ENCODE measurements around the gene THYN1. TPM values are rescaled to one million over a fixed set of nuclear protein-coding genes. Genes with fewer than 3 reads are reported as not detected.
A peak's percentile ranks its signal among the peaks of the same experiment; 100 is the strongest.

Gene THYN1
- 59.9 TPM for polyA plus RNA-seq (2012; ENCODE audit: low read depth, missing spikeins)

- FAIRE-seq (peak; percentile 95), DNase-seq (ENCODE audit: insufficient read length, low spot score) (peak; percentile 96)
- TF ChIP-seq TAF1 (IDR thresholded peaks at IDR 0.05; ENCODE audit: low read depth, low read length) (peak; percentile 57; the same call in 1 of the 2 replicates), POU2F2 (IDR thresholded peaks at IDR 0.05; ENCODE audit: low read depth, low read length) (no peak), PAX5 (IDR thresholded peaks at IDR 0.05; ENCODE audit: insufficient read depth, low read length, severe bottlenecking) (no peak), POLR2A (IDR thresholded peaks at IDR 0.05; ENCODE audit: low read depth, low read length) (peak; percentile 79), POLR2AphosphoS5 (IDR thresholded peaks at IDR 0.05; ENCODE audit: low read depth, low read length) (peak; percentile 52; the same call in 1 of the 2 replicates), SPI1 (IDR thresholded peaks at IDR 0.05; ENCODE audit: low read depth, low read length) (no peak)
Observed at GRCh38 chr11:134253188-134253993, at the start of gene THYN1, which contains the start of gene ACAD8. TSS of gene THYN1 (minus strand) at chr11:134253352. CDS start at chr11:134252882, 470 bp downstream. TSS of gene ACAD8 (plus strand) at chr11:134253568. CDS start at chr11:134253601, 33 bp downstream.

DNA sequence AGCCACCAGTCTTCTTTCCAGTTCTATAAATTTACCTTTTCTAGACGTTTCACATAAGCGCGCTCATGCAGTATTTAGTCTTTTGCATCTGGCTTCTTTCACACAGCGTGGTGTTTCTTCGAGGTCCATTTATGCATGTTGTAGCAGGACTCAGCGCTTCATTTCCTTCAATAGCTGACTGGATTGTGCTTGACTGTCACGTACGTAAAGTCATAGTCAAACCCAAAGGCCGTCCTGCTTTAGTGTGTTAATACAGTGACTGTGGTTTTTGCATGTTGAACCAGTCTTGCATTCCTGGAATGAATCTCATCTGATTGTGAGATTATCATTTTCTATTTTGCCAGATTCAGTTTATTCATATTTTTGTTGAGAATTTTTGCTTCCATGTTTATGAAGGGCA is 41.5 kb upstream of the THYN1 start:
- TF ChIP-seq PAX5 (IDR thresholded peaks at IDR 0.05; ENCODE audit: insufficient read depth, low read length, severe bottlenecking) = no peak
- TF ChIP-seq POU2F2 (IDR thresholded peaks at IDR 0.05; ENCODE audit: low read depth, low read length) = no peak
- TF ChIP-seq TAF1 (IDR thresholded peaks at IDR 0.05; ENCODE audit: low read depth, low read length) = no peak
- TF ChIP-seq POLR2A (IDR thresholded peaks at IDR 0.05; ENCODE audit: low read depth, low read length) = no peak
- TF ChIP-seq SPI1 (IDR thresholded peaks at IDR 0.05; ENCODE audit: low read depth, low read length) = no peak
- no peak for TF ChIP-seq POLR2AphosphoS5 (IDR thresholded peaks at IDR 0.05; ENCODE audit: low read depth, low read length)
- FAIRE-seq = no peak
- DNase-seq (ENCODE audit: insufficient read length, low spot score) = no peak

DNA sequence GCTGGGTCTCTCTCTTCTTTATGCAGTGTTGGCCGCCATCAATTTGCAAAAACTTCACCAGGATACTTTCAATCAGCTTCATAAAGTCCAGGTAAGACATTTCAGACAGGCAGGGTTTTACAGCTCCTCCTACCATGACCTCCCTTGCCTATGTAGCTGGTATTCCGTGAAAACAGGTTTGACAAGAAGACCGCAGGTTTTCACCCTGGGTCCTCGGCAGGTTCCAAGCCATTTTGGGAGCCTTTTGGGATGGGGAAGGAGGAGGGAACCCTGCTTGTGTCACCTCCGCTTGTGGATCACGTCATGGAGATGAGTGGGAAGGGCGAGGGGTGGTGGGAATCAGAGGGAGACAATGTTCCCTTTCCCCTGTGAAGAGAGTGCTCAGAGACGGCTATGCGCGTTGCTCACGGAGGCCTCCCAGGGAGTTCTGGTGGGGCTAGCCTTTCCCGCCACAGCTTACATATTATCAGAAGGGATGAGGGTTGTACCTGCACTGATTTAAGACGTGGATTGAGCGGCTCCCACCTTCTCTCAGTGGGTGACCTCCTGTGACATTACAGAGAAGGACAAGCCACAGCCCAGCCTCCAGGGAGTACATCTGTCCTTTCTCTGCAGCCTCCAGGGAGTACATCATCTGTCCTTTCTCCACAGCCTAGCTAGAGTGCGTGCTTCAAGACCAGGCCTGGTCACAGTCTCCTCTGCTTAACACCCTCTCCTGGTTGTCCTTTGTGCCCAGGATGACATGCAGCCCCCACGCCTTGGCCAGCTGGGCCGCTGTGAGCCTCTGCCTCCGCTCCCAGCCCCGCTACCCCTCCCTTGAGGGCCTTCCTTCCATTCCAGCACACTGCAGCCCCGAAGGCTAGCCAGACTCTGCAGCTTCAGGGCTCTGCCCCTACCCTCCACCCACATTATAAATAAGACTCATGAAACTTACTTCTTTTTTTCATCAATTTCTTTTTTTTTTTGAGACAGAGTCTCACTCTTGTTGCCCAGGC is 40.3 kb upstream of the THYN1 start:
- TF ChIP-seq SPI1 (IDR thresholded peaks at IDR 0.05; ENCODE audit: low read depth, low read length) = no peak
- no peak for TF ChIP-seq POLR2AphosphoS5 (IDR thresholded peaks at IDR 0.05; ENCODE audit: low read depth, low read length)
- TF ChIP-seq PAX5 (IDR thresholded peaks at IDR 0.05; ENCODE audit: insufficient read depth, low read length, severe bottlenecking) = no peak
- no peak for TF ChIP-seq TAF1 (IDR thresholded peaks at IDR 0.05; ENCODE audit: low read depth, low read length)
- TF ChIP-seq POLR2A (IDR thresholded peaks at IDR 0.05; ENCODE audit: low read depth, low read length) = no peak
- no peak for TF ChIP-seq POU2F2 (IDR thresholded peaks at IDR 0.05; ENCODE audit: low read depth, low read length)
- FAIRE-seq = no peak
- no peak for DNase-seq (ENCODE audit: insufficient read length, low spot score)

DNA sequence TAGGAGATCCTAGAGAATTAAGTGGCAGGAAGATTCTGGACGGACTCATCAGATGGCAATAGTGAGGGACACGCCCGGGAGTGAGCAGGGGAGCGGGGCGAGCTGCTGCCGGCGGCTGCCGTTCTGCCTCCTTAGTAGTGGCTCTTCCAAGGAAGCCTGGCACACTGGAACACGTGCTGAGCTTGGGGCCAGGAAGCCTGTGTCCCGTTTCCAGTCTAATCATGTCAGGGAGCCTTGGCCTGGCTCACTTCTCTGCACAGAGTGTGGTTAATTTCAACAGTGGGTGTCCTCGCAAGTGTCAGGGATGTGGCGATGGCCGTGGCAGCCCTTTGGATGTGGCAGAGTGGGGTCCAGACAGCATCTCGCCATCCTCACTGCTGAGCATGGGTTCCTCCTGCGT is 39.5 kb upstream of the THYN1 start:
- no peak for FAIRE-seq

DNA sequence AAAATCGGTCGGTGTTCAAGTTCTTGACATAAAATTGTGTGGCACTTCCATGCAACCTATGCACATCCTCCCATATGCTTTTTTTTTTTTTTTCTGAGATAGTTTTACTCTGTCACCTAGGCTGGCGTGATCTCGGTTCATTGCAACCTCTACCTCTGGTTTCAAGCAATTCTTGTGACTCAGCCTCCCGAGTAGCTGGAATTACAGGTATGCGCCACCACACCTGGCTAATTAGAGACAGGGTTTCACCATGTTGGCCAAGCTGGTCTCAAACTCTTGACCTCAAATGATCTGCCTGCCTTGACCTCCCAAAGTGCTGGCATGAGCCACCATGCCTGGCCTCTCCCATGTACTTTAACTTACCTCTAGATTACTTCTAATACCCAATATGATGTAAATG is 38.0 kb upstream of the THYN1 start:
- DNase-seq (ENCODE audit: insufficient read length, low spot score) = no peak
- no peak for FAIRE-seq
- TF ChIP-seq POLR2AphosphoS5 (IDR thresholded peaks at IDR 0.05; ENCODE audit: low read depth, low read length) (no peak), SPI1 (IDR thresholded peaks at IDR 0.05; ENCODE audit: low read depth, low read length) (no peak), TAF1 (IDR thresholded peaks at IDR 0.05; ENCODE audit: low read depth, low read length) (no peak), POU2F2 (IDR thresholded peaks at IDR 0.05; ENCODE audit: low read depth, low read length) (no peak)

More for the DNA sequence above, 39.5 kb upstream of the THYN1 start:
- TF ChIP-seq TAF1 (IDR thresholded peaks at IDR 0.05; ENCODE audit: low read depth, low read length) (no peak), SPI1 (IDR thresholded peaks at IDR 0.05; ENCODE audit: low read depth, low read length) (no peak), POLR2A (IDR thresholded peaks at IDR 0.05; ENCODE audit: low read depth, low read length) (no peak), POU2F2 (IDR thresholded peaks at IDR 0.05; ENCODE audit: low read depth, low read length) (no peak), POLR2AphosphoS5 (IDR thresholded peaks at IDR 0.05; ENCODE audit: low read depth, low read length) (no peak)
- no peak for DNase-seq (ENCODE audit: insufficient read length, low spot score)

GRCh38 chr11:134290646-134291045 is 37.5 kb upstream of the THYN1 start:
- no peak for FAIRE-seq
- TF ChIP-seq PAX5 (IDR thresholded peaks at IDR 0.05; ENCODE audit: insufficient read depth, low read length, severe bottlenecking) (no peak), POLR2AphosphoS5 (IDR thresholded peaks at IDR 0.05; ENCODE audit: low read depth, low read length) (no peak), TAF1 (IDR thresholded peaks at IDR 0.05; ENCODE audit: low read depth, low read length) (no peak), POLR2A (IDR thresholded peaks at IDR 0.05; ENCODE audit: low read depth, low read length) (no peak), POU2F2 (IDR thresholded peaks at IDR 0.05; ENCODE audit: low read depth, low read length) (no peak), SPI1 (IDR thresholded peaks at IDR 0.05; ENCODE audit: low read depth, low read length) (no peak)
- no peak for DNase-seq (ENCODE audit: insufficient read length, low spot score)

GRCh38 chr11:134289789-134290188 is 36.6 kb upstream of the THYN1 start:
- TF ChIP-seq POLR2AphosphoS5 (IDR thresholded peaks at IDR 0.05; ENCODE audit: low read depth, low read length) (no peak), POLR2A (IDR thresholded peaks at IDR 0.05; ENCODE audit: low read depth, low read length) (no peak), TAF1 (IDR thresholded peaks at IDR 0.05; ENCODE audit: low read depth, low read length) (no peak), SPI1 (IDR thresholded peaks at IDR 0.05; ENCODE audit: low read depth, low read length) (no peak), POU2F2 (IDR thresholded peaks at IDR 0.05; ENCODE audit: low read depth, low read length) (no peak), PAX5 (IDR thresholded peaks at IDR 0.05; ENCODE audit: insufficient read depth, low read length, severe bottlenecking) (no peak)
- FAIRE-seq = no peak
- DNase-seq (ENCODE audit: insufficient read length, low spot score) = no peak

DNA sequence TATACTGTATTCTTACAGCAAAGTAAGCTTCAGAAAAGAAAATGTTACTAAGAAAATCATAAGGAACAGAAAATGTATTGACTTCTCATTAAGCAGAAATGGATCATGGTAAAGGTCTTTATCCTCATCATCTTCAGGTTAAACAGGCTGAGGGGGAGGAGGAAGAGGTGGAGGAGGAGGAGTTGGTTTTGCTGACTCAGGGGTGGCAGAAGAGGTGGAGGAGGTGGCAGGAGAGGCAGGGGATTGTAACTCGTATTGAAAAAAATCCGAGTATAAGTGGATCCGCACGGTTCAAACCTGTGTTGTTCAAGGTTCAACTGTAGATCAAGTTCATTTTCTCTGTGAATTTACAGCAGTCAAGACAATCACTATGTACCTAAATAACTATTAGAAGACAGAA is 36.0 kb upstream of the THYN1 start:
- no peak for TF ChIP-seq SPI1 (IDR thresholded peaks at IDR 0.05; ENCODE audit: low read depth, low read length)
- TF ChIP-seq PAX5 (IDR thresholded peaks at IDR 0.05; ENCODE audit: insufficient read depth, low read length, severe bottlenecking) = no peak
- no peak for TF ChIP-seq POU2F2 (IDR thresholded peaks at IDR 0.05; ENCODE audit: low read depth, low read length)
- TF ChIP-seq POLR2A (IDR thresholded peaks at IDR 0.05; ENCODE audit: low read depth, low read length) = no peak
- TF ChIP-seq POLR2AphosphoS5 (IDR thresholded peaks at IDR 0.05; ENCODE audit: low read depth, low read length) = no peak
- no peak for TF ChIP-seq TAF1 (IDR thresholded peaks at IDR 0.05; ENCODE audit: low read depth, low read length)
- no peak for FAIRE-seq
- no peak for DNase-seq (ENCODE audit: insufficient read length, low spot score)

DNA sequence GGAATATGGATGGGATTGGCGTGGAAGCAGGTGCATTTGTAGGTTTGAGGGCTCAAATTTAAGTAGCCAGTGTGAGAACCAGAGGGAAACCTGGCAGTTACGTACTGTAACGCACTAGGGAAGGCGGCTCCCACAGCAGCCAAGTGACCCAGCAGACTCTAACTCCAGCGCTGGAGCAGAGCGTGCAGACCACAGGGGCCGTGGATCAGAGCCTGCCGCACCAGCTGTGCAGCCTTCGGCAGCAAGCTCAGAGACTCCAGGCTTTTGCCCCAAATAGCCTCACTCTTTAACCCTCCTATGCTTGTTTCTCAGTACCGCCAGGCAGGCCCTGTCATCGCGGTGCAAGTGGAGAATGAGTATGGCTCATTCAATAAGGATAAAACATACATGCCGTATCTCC is 35.3 kb upstream of the THYN1 start:
- TF ChIP-seq POLR2A (IDR thresholded peaks at IDR 0.05; ENCODE audit: low read depth, low read length) = no peak
- TF ChIP-seq POU2F2 (IDR thresholded peaks at IDR 0.05; ENCODE audit: low read depth, low read length) = no peak
- TF ChIP-seq PAX5 (IDR thresholded peaks at IDR 0.05; ENCODE audit: insufficient read depth, low read length, severe bottlenecking) = no peak
- TF ChIP-seq POLR2AphosphoS5 (IDR thresholded peaks at IDR 0.05; ENCODE audit: low read depth, low read length) = no peak
- no peak for TF ChIP-seq TAF1 (IDR thresholded peaks at IDR 0.05; ENCODE audit: low read depth, low read length)
- no peak for TF ChIP-seq SPI1 (IDR thresholded peaks at IDR 0.05; ENCODE audit: low read depth, low read length)
- no peak for DNase-seq (ENCODE audit: insufficient read length, low spot score)
- FAIRE-seq = no peak

Measured in GM12891 (cell line).